HG03378 (cell line): ENCODE measurements around the gene APBB1IP.
"Not testable (repeated sequence)": the region's sequence is repeated elsewhere in the genome, so short reads cannot be mapped to it uniquely, and the experiment has no call there.

Experiments used
- ATAC-seq: cut with Tn5 transposase; IDR thresholded peaks from one replicate; pipeline ENCODE4 v1.9.1; 2021; ENCODE audit warnings: mild to moderate bottlenecking, moderate library complexity; ENCODE audit not compliant: unreplicated experiment

The APBB1IP gene

DNA sequence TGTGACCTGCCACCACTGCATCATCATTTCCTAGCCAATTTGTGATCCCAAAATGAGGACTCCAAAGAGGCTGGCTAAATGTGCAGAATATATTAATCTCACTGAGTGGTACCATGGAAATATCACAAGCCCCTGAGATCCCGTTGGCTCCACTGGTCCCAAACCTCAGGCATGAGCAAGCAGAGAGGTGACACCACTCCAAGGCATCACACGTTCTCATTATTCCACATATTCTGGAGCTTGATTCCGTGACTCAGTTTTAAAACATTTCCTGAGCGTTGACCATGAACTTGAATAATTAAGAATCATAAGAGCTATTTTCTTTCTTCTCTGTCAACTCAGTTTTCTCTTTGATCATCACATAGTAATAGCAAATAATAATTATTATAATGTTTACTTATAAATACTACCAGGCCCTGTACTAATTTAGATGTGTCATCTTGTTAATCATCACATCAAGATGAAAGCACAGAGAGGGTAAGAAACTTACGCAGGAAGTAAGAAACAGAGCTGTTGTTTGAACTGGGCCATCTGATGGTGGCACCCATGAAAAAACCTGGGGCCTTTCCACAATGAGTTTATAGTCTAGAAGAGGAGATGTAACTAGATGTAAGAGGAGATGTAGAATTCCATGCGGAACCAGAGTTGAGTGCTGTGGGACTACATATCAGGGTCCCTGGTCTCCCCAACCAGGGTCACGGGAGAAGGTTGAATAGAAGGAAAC is 3.5 kb downstream of the APBB1IP start:
- ATAC-seq, result no peak

DNA sequence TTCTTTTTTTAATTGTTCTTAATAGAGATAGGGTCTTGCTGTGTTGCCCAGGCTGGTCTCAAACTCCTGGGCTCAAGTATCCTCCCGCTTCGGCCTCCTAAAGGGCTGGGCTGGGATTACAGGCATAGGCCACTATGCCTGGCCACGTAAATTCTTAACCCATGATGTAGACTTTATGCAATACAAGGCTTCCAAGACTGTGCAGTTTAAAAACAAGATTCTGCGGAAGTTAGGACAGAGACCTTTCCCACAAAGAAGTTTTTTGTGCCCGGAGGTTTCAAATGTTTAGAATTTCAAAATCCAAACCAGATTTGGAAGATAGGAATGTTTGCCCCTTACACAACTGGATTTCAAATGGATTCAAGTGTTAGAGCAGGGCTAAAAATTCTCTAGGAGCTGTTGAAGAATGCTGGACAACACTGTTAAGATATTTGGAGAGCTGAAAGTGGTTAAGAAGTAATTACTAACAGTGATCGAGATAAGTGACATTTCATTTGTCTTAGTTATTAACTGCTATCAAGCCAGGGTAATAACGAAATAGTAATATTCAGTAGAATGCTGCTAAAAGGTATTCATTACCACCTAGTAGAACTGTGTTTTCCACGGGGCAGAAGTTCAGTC is 7.4 kb downstream of the APBB1IP start:
- ATAC-seq, result no peak

DNA sequence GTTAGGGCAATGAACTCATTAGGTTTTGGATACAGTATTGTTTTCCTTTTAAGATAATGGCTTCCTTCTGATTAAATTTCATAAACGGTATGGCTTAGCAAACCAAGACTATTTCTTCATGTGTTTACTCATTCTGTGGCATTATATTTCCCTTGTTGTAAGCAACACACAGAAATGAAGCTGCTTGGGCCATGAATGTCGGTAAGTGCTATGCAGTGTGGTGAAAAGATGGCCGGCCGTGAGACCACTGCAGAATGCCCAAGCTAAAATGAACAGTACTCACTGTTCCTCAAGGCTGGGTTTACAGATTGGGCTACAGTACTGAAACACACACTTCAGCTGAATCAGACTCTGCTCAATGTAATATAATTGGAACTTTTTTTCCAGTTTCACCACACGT is 8.1 kb downstream of the APBB1IP start:
- ATAC-seq, result no peak

DNA sequence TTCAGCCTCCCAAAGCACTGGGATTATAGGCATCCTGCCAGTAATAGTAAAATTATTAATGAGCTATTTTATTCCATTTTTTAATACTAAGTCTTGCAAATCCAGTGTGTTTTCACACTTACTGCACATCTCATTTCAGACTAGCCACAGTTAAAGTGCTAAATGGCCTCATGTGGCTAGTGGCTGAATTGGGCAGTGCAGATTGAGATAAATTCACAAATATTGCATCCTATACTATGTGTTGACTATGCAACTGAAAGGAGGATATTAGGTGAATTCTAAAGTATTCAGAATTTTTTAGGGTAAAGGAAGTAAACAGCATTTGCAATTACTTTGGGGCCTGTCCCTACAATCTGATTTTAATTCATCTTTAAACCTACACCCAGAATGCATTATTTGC is 10.2 kb downstream of the APBB1IP start:
- peak; percentile 26 for ATAC-seq

DNA sequence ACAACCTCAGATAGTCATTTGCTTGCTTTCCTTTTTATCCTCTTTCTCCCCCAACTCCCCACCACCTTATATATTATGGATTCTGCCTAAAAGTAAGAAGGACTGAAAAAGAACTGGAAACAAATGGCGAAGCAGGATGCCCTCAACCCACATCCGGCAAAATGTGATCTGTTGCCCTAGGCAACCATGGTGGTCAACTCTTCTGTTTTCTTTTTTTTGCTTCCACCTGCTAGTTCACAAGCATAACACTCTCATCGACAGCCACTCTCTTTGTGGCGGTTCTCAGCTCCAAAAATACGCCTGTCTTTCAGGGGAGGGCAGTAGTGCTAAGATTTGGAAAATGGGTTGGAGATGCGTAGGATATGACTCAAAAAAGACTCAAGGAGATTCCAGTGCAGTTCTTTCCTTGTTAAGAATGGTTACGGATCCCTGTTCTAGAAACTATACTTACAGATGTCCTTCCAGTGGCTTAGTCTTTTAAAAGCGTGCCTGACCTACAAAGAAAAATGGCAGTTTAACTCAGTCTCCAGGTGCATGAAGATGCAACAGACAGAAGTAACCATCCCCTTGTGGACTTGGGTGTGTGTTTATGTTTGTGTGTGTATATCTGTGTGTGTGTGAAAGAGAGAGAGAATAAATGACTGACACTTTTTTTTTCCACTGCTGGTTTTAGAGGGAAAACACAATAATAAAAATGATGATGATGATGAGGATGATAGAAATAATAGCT is 10.7 kb downstream of the APBB1IP start:
- ATAC-seq, result peak; percentile 76

DNA sequence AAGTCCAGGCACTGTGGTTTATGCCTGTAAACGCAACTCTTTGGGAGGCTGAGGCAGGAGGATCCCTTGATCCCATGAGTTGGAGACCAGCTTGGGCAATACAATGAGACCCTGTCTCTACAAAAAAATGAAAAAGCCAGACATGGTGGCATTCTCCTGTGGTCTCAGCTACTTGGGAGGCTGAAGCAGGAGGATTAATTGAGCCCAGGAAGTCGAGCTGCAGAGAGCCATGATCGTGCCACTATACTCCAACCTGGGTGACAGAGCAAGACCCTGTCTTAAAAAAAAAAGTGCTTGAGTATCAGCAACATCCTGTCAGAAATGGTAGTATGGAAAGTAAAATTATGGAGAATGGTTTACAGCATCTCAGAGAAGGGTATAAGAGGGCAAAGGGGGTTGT is 11.6 kb downstream of the APBB1IP start:
- no peak for ATAC-seq

DNA sequence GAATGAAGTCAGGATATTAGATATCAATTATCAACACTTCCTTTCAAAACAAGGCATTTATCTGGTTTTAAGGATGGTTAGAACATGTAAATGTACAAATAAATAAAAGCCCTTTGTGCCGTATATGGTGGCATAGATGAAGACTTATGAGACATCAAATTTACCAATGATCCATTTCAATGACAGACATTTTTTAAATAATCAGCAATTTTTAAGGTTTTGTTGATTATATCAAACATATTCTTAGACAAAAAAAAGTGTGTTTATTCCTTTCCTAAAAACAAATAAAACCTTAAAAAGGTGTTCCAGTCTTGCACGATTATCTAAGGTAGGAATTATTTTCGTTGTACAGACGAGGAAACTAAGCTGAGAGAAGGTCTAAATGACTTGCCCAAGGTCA is 13.8 kb downstream of the APBB1IP start:
- ATAC-seq, result no peak

DNA sequence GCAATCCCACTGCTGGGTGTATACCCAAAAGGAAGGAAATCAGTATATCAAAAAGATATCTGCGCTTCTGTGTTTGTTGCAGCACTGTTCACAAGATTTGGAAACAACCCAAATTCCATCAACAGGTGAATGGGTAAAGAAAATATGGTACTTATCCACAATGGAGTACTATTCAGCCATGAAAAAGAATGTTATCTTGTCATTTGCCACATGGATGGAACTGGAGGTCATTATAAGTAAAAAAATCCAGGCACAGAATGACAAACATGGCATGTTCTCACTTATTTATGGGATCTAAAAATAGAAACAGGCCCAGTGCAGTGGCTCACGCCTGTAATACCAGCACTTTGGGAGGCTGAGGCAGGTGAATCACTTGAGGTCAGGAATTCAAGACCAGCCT is 15.7 kb downstream of the APBB1IP start:
- ATAC-seq, result no peak

DNA sequence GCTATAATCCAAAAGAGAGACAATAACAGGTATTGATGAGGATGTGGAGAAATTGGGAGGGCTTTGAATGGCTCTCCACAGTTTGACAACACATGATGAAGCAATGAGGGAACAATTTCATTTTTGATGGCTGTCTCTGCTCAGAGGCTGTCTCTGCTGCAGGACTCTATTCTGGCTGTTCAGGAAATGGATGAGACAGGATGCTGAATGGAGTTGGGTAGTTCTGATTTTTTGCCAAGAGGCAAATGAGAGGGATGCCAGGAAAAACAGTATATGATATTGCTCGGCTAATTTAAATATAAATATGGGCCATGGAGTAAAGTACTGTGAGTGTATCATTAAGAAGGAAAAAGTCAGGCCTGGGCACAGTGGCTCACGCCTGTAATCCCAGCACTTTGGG is 16.8 kb downstream of the APBB1IP start:
- no peak for ATAC-seq

DNA sequence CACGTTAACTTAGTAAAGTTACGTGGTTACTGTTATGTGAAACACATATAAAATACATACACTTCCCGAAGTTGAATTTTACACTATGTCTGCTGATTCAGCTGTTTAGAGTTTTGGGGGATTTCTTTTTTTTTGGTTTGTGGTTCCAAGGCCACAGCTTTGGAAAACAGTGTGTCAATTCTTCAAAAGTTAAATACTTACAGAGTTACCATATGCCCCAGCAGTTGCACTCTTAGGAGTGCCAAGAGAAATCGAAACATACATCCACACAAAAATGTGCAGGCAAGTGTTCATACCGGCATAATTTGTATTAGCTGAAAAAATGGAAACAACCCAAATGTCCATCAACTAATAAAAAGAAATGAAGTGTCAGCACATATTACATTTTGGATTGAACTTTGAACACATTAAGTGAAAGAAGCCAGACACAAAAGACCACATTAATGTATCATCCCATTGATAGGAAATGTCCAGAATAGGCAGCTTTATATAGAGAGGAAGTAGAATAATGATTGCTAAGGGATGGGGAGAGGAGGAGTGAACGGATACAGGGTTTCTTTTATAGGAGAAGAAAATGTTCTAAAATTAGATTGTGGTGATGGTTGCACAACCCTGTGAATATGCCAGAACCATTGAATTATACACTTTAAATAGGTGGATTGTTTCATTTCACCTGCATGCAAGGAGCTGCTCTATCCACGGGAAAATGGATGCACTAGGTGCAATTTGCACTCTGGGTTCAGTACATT is 17.6 kb downstream of the APBB1IP start:
- no peak for ATAC-seq

DNA sequence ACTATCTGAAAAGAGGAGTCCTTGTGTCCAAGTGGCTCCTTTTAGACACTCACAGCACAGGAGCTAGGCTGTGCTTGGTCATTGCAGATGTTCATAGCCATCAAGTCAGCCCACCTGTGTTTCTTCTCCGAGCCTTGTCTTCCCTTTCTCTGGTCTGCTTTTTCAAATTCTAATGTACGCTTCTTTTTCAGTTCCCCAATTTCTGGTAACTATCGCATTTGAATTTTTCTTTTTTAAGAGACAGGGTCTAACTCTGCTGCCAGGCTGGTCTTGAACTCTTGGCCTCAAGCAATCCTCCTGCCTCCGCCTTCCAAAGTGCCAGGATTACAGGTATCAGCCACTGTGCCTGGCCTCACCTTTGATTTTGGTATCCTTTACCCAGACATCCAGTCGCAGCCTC is 18.9 kb downstream of the APBB1IP start:
- peak; percentile 93 for ATAC-seq

DNA sequence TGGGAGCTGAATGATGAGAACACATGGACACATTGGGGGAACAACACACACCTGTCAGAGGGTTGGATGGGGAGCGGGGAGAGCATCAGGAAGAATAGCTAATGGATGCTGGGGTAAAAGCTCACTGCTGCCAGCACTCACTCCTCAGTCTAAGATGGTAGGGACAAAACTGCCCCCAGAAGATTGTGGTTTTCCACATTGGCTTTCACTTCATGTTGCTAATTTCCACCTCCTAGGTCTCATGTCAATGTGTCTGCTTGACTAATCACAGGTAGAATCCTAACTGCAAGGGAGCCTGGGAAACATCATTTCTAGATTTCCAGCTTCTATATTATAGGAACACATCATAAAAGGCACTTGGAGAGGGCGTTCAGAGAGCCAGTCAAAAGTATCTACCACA is 22.6 kb downstream of the APBB1IP start:
- no peak for ATAC-seq

DNA sequence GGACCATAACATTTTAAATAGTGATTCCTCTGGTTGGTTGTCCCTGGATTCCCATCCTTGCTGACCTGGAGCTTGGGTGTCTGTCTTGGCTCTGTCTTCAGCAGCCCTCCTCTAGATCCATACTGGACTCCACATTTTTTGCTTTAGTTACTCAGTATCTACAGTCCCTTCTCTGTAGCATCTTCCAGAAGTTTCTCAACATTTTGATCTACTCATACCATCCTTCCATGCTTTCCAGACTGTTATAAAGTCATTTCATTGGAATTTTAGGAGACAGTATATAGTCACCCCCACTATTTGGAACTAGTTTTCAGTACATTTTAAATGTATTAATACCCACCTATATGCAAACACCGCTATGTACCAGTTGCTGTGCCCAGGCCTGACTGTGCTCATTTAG is 25.8 kb downstream of the APBB1IP start:
- ATAC-seq, result no peak

DNA sequence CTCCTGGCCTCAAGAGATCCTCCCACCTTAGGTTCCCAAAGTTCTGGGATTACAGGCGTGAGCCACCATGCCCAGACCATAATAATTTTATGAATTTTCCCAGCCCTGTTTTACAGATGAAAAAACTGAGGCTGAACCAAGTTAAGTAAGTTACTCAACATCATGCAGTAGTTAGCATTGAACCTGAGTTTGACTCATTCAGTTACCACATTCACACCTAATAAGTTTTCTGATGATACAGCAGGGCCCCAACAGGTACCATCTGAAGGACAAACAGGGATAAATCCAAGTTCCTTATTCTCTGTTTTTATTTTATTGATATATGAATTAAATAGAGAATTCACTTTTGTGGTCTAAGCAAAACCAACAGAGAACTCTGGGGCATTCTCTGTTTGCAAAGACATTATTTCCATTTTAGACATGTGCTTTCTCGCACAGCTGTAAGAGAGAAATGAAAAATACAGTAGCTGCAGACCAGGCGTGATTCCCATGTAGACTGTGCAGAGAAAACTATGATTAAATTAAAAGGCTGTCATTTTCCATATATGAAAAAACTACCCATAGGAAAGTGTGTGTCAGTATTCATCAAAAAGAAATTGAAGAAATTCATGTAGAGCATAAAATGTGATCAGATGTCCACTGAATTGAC is 26.6 kb downstream of the APBB1IP start:
- ATAC-seq, result no peak

DNA sequence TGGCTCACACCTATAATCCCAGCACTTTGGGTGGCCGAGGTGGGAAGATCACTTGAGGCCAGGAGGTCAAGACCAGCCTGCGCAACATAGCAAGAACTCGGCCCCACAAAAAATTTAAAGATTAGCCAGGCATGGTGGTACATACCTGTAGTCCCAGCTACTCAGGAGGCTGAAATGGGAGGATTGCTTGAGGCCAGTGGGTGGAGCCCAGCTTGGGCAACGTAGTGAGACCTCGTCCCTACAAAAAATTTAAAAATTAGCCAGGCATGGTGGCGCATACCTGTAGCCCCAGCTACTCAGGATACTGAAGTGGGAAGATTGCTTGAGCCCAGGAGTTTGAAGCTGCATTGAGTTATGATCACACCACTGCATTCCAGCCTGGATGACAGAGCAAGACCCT is 28.4 kb downstream of the APBB1IP start:
- not testable (repeated sequence) for ATAC-seq

DNA sequence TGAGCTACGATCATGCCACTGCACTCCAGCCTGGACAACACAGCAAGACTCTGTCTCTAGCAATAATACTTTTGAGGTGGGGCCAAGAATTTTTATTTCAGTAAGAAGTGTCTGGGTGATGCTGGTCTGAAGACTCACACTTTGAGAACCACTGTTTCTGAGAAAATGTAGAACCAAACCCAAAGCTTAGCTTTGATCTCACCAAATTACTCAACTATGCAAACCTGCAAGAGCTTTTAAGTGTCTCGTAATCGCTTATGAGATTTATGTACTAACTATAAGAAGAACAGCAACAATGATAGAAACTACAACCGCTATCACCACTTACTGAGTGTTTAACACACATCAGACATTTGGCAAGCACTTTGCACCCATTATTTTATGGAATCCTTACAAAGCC is 29.5 kb downstream of the APBB1IP start:
- no peak for ATAC-seq

DNA sequence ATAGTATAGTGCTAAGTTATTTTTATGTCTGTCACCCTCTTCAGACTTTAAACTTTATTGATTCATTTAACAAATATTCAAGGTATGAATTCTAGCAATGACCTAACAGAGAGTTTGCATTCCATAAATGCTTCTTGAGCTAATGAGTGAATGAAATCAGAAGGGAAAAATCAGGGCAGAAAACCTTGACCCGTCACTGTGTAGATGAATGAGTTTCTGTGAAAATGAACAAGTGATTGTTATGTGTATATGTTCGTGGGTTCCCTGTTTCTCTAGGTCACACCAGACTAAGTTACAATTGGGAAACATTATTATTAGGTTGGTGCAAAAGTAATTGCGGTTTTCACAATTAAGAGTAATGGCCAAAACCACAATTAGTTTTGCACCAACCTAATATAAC is 30.1 kb downstream of the APBB1IP start:
- ATAC-seq, result no peak

DNA sequence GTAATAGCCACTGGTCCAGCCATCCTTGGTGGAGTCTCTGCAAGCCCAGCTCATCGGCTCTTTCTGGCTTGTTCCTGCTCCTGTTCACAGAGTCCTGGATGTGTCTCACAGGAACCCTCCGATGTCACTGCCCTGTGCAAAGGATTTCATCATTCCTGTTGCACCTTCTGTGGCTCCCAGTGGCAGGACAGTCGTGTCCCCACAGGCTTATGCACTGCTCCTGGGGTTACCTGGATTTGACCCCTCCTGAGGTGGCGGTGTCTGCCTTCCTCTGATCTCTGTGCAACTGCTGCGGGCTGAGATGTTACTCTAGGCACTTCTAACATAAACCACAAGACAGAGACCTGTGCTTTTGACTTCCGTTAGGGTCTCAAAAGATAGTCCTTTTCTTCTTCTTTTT is 30.6 kb downstream of the APBB1IP start:
- ATAC-seq, result peak; percentile 64

DNA sequence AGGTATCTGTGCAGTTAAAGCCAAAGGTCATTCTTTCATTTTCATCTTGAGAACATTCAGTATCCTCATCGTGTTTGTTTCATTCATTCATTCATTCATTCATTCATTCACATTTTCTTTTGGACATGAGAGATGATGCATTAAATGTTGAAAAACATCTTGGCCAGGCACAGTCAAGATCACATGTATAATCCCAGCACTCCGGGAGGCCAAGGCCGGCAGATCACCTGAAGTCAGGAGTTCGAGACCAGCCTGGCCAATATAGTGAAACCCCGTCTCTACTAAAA is 34.3 kb downstream of the APBB1IP start:
- no peak for ATAC-seq

DNA sequence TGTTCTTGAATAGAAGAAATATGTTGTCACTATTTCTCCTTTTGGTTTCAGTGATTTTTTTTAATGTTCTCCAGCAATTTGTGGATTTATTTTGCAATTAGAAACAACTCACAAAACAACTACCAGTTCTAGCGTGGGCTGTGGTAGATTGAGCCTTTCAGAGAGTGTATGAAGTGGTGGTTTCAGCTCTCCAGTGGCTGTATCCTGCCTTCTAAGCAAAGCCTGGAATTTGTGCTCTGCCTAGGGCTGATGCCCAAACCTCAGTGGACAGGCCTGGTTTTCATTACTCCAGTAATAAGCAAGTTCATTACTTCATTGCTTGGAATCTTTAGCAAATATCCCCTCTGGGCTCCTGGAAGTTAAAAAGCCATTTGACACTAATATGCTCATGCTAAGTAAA is 35.9 kb downstream of the APBB1IP start:
- ATAC-seq, result no peak

DNA sequence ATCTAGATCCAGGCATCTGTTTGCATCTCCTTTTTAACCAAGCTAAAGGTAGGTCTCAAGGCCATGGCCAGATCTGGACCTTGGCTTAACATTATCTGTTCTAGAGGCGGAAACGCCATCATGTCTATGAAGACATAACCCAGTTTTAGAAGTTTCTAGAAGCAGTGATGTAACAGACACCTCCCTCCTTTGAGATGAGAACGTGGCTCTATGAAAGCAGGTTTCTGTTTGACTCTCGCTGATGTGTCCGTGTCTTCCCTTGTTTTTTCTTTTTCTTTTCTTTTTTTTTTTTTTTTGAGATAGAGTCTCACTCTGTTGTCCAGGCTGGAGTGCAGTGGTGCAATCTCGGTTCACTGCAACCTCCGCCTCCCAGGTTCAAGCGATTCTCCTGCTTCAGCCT is 36.7 kb downstream of the APBB1IP start:
- not testable (repeated sequence) for ATAC-seq
